Measurements from ENCODE around the gene KRTAP23-1.

The KRTAP23-1 gene, protein sequence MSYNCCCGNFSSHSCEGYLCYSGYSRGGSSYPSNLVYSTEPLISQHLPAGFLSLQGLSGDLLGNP

DNA sequence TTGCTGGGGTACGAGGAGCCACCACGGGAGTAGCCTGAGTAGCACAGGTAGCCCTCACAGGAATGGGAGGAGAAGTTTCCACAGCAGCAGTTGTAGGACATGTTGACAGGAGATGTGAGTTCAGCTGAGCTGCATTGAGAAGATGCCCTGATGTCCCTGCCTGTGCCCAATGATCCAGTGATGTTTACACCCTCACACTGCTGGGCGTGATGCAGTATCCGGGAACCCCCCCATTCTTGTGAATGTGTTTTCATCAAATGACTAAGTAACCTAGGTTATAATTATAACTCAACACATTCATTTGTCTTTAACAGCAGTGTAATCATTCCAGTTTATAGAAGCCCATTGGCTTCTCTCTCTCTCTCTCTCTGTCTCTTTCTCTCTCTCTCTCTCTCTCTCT lies at the start of gene KRTAP23-1:
Gene KRTAP23-1 (minus strand): TSS at position 101 of the 400 bp plus-strand sequence. CDS start 0 bp downstream, at position 101.
- no peak for DNase-seq (ENCODE audit: low spot score)
- TF ChIP-seq CTCF (IDR thresholded peaks at IDR 0.05; ENCODE audit: extremely low read depth, missing control alignments): no peak

DNA sequence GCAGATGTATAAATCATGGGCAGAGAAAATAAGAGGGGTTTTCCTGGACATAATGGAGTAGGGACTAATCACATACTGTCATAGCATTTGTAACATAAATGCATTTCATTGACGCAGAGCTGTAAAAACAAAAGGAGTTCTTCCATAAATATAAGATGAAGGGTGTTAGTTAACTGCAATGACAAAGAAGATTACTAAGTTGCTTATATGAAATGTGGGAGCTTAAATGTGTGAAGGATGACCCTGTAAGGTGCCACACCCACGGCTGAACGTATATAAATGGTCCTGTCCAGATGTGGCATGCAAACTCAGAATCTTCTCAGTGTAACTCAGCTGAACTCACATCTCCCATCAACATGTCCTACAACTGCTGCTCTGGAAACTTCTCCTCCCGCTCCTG lies 47.3 kb upstream of the KRTAP23-1 start, which contains the start of gene KRTAP13-1:
Gene KRTAP13-1 (plus strand): TSS at position 301 of the 400 bp plus-strand sequence. CDS start 56 bp downstream, at position 357.
- no peak for TF ChIP-seq CTCF (IDR thresholded peaks at IDR 0.05; ENCODE audit: extremely low read depth, missing control alignments)
- no peak for DNase-seq (ENCODE audit: low spot score)

- no peak for TF ChIP-seq CTCF (IDR thresholded peaks at IDR 0.05; ENCODE audit: extremely low read depth, missing control alignments)
- no peak for DNase-seq (ENCODE audit: low spot score)
Measured at GRCh38 chr21:30391492-30392025, 43.2 kb upstream of the KRTAP23-1 start.

- TF ChIP-seq CTCF (IDR thresholded peaks at IDR 0.05; ENCODE audit: extremely low read depth, missing control alignments): no peak
- DNase-seq (ENCODE audit: low spot score): no peak
Measured at GRCh38 chr21:30382201-30382600, 33.8 kb upstream of the KRTAP23-1 start.

GRCh38 chr21:30372139-30372770 lies 23.8 kb upstream of the KRTAP23-1 start, which contains the start of gene KRTAP13-2:
Gene KRTAP13-2 (minus strand): TSS chr21:30372271. CDS start chr21:30372213, 58 bp downstream.
- no peak for TF ChIP-seq CTCF (IDR thresholded peaks at IDR 0.05; ENCODE audit: extremely low read depth, missing control alignments)
- no peak for DNase-seq (ENCODE audit: low spot score)

GRCh38 chr21:30355906-30356305 lies 7.5 kb upstream of the KRTAP23-1 start:
- no peak for TF ChIP-seq CTCF (IDR thresholded peaks at IDR 0.05; ENCODE audit: extremely low read depth, missing control alignments)
- no peak for DNase-seq (ENCODE audit: low spot score)

DNA sequence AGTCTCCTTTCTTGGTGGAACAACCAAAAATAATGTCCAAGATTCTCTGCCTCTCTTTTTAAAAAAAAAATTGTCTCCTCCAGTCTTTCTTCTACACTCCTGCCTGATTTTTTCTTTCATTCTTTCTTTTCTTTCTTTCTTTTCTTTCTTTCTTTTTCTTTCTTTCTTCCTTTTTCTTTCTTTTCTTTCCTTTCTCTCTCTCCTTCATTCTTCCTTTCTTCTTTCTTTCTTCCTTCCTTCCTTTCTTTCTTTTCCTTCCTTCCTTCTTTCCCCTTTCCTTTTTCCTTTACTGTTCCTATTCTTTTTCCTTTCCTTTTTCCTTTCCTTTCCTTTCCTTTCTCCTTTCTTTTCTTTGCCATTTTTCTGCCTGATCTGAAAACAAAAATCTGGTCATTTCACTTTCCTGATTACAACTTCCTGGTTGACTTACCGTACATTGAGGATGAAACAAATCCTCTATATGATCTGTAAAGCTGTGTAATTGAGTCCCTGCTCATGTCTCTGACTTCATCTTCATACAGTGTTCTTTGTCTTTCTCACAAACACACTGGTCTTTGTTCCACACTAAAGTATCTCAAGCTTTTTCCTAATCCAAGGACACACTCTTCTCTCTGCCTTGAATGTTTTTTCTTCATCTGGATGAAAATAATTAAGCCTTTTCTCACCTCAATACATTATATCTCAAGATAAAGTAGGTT lies 6.1 kb upstream of the KRTAP23-1 start:
- DNase-seq (ENCODE audit: low spot score): no peak
- TF ChIP-seq CTCF (IDR thresholded peaks at IDR 0.05; ENCODE audit: extremely low read depth, missing control alignments): no peak
